ENCODE results near the gene TMPRSS13. TPM values are rescaled to one million over a fixed set of nuclear protein-coding genes. Genes with fewer than 3 reads are reported as not detected.

The TMPRSS13 gene
- total RNA-seq, 1 experiment from 2014 or later, result 0.50 TPM

DNA sequence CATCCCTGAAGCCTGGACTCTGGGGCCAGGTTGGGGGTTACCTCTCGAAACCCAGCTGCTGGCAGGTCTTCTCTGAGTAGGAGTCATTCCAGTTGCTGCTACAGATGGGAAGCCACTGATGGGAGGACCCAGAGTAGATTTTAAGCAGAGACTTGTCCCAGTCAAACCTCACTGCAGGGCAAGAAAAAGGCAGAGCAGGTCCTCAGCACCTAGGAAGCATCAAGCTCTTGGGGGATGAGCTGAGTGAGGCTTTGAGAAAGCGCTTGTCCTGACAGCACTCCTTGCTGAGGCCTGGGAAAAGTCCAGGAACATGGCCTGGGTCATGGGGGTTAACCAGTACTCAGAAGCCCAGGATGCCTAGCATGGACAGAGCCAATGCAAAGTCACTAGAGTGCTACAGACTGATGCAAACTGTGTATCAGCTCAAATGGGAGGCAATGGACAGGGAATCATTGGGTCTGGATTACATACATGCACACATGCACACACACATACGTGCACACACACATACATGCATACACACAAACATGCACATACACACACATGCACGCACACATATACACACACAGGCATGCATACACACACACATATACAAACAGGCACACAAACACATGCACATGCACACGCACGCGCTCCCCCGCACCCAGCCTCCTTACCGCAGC, 15.3 kb downstream of the TMPRSS13 start:
- H3K4me2 ChIP-seq (ENCODE audit: insufficient read depth, insufficient read length, low read length), result no peak overlapping the region
- H2AK5ac ChIP-seq (ENCODE audit: insufficient read length, low read length), result no peak overlapping the region
- H3K56ac ChIP-seq (ENCODE audit: insufficient read length, low read depth, low read length), result no peak overlapping the region
- H3K79me2 ChIP-seq (ENCODE audit: insufficient read depth, low read length), result no peaks in the 10 kb centered on the region
- TF ChIP-seq, protein P1, sequence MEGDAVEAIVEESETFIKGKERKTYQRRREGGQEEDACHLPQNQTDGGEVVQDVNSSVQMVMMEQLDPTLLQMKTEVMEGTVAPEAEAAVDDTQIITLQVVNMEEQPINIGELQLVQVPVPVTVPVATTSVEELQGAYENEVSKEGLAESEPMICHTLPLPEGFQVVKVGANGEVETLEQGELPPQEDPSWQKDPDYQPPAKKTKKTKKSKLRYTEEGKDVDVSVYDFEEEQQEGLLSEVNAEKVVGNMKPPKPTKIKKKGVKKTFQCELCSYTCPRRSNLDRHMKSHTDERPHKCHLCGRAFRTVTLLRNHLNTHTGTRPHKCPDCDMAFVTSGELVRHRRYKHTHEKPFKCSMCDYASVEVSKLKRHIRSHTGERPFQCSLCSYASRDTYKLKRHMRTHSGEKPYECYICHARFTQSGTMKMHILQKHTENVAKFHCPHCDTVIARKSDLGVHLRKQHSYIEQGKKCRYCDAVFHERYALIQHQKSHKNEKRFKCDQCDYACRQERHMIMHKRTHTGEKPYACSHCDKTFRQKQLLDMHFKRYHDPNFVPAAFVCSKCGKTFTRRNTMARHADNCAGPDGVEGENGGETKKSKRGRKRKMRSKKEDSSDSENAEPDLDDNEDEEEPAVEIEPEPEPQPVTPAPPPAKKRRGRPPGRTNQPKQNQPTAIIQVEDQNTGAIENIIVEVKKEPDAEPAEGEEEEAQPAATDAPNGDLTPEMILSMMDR (conservative IDR thresholded peaks at IDR 0.05), result no peak
- H3K14ac ChIP-seq (ENCODE audit: insufficient read depth, low read length), result no peak overlapping the region
- H3K4ac ChIP-seq (ENCODE audit: low read depth, low read length), result no peak overlapping the region
- no peaks in the 10 kb centered on the region for H3K27me3 ChIP-seq (ENCODE audit: insufficient read depth, low read length)
- H2BK5ac ChIP-seq (ENCODE audit: insufficient read length, low read length), result no peak overlapping the region
- H3K9me3 ChIP-seq (ENCODE audit: control insufficient read depth, low read depth, low read length), result no peaks in the 10 kb centered on the region
- H2BK12ac ChIP-seq (ENCODE audit: insufficient read length, low read depth, low read length), result no peak overlapping the region
- H4K20me1 ChIP-seq (ENCODE audit: control insufficient read depth, insufficient read depth, insufficient read length), result no peaks in the 10 kb centered on the region
- H4K8ac ChIP-seq (replicated peaks; ENCODE audit: insufficient read length, low read depth, low read length), result no peak overlapping the region
- no peak overlapping the region for H2BK20ac ChIP-seq (ENCODE audit: low read depth, low read length, poor library complexity, severe bottlenecking)
- H3K4me1 ChIP-seq (ENCODE audit: insufficient read depth, low read length), result no peaks in the 10 kb centered on the region
- H3K23ac ChIP-seq (ENCODE audit: insufficient read length, low read depth, low read length), result no peak overlapping the region
- H4K5ac ChIP-seq (ENCODE audit: insufficient read length, low read depth, low read length), result peak overlapping the region; percentile 1
- peak; percentile 8 for DNase-seq
- H2AFZ ChIP-seq (ENCODE audit: low read length), result no peak overlapping the region
- no peaks in the 10 kb centered on the region for H3K79me1 ChIP-seq (ENCODE audit: insufficient read depth, low read depth, low read length, poor library complexity, severe bottlenecking)
- peaks cover 0 to 9% of the 10 kb centered on the region in 2 experiments for H3K4me1 Mint-ChIP-seq
- H2BK15ac ChIP-seq (ENCODE audit: low read depth, low read length), result no peak overlapping the region
- H3K27ac Mint-ChIP-seq, result peak overlapping the region in 1 of 3 experiments; percentile 71; a peak in 1 of 7 replicates
- no peaks in the 10 kb centered on the region for H3K23me2 ChIP-seq (ENCODE audit: insufficient read length, low read depth, low read length, poor library complexity, severe bottlenecking)
- H4K91ac ChIP-seq (ENCODE audit: insufficient read length, low read depth, low read length), result no peak overlapping the region
- WGBS (ENCODE audit: extremely low coverage, insufficient read length, low lambda C conversion rate), result no CpG with 5 or more reads among the region's 9 CpGs
- H3K18ac ChIP-seq (ENCODE audit: insufficient read length, low read depth, low read length), result no peak overlapping the region
- H3K9me3 Mint-ChIP-seq, result no peaks in the 10 kb centered on the region
- H3T11ph ChIP-seq (ENCODE audit: low read length), result no peak overlapping the region
- no peaks in the 10 kb centered on the region; a peak in 1 of 7 replicates for H3K36me3 Mint-ChIP-seq (ENCODE audit: insufficient read depth in 1 of 3, low read depth in 3 of 3)
- H3K27ac ChIP-seq (ENCODE audit: insufficient read length, low read depth, low read length), result no peak overlapping the region
- no peak overlapping the region for H3K9ac ChIP-seq (ENCODE audit: extremely low read depth, insufficient read length, low read length)
- peaks cover 20% of the 10 kb centered on the region for H3K27me3 Mint-ChIP-seq (ENCODE audit: low read depth)
- H2BK120ac ChIP-seq (ENCODE audit: low read depth, low read length, poor library complexity, severe bottlenecking), result no peak overlapping the region
- no peak overlapping the region for H3K4me3 Mint-ChIP-seq
